SH-SY5Y (cell line): ENCODE data around the gene ADGRB2.

ENCODE experiments used
- GATA2 ChIP-seq: IDR thresholded peaks from 2 replicates; pipeline ENCODE4 v1.6.1; 2011; ENCODE audit warnings: mild to moderate bottlenecking, low read depth, low read length
- GATA3 ChIP-seq: IDR thresholded peaks from 2 replicates; pipeline ENCODE4 v1.6.1; 2011; ENCODE audit warnings: low read depth, mild to moderate bottlenecking, low read length, moderate library complexity

- TF ChIP-seq GATA3 (no peak), GATA2 (no peak)
These were observed 9.7 kb upstream of the ADGRB2 start for GRCh38 chr1:31773861-31774260.
